Measurements from ENCODE around the gene CFAP43. TPM values are rescaled to one million over a fixed set of nuclear protein-coding genes. Genes with fewer than 3 reads are reported as not detected.

The CFAP43 gene
- total and polyA plus RNA-seq, 2 of the 8 experiments (the other 6 are each of a cell fraction or from before 2014, with no cell fraction given) = 0.11 to 0.27 TPM

DNA sequence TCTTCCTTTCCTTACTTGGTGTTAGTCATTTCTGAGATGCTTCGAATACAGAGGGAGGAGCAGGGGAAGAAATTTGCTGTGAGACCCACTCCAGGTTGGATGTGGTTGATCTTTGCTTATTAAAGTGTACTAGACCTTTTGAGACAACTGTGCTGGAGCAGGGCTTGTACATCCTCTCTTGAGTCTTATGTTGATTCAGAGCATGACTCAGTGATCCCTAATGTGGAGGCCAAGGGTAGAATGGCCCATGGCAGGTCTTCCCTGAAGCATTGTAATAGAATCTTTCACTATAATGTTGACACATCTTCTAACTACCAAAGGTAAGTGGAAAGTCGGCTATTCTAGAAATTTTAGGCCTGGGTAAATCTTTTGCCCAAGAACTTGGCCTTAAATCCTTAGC is 127.2 kb downstream of the CFAP43 start:
- Histone ChIP-seq H4K91ac (replicated peaks; ENCODE audit: insufficient read length, low read length) (no peak overlapping the region), H3K9ac (replicated peaks in 1 of 4; ENCODE audit: extremely low read depth in 1 of 4, low read depth in 3 of 4, low read length in 3 of 4) (no peak overlapping the region), H4K8ac (ENCODE audit: extremely low read depth, insufficient read depth, low read length) (no peak overlapping the region), H3K4ac (replicated peaks; ENCODE audit: insufficient read length, low read depth, low read length) (no peak overlapping the region), H3K4me1 (replicated peaks in 1 of 4; ENCODE audit: control insufficient read depth in 3 of 4, insufficient read depth in 4 of 4, low read length in 3 of 4) (peaks cover 0 to 2% (median 0%) of the 10 kb centered on the region in 4 experiments; a peak in 1 of 7 replicates), H3K27ac (ENCODE audit: low read depth, low read length) (no peak overlapping the region), H3K9me3 (ENCODE audit: insufficient read depth in 2 of 2, low read depth in 1 of 2, low read length in 1 of 2) (no peaks in the 10 kb centered on the region), H3K23ac (ENCODE audit: insufficient read length) (no peak overlapping the region), H2BK12ac (ENCODE audit: low read depth, low read length) (no peak overlapping the region), H3K79me2 (ENCODE audit: control insufficient read depth in 1 of 2, insufficient read depth in 2 of 2, low read length in 2 of 2) (no peaks in the 10 kb centered on the region), H3K23me2 (ENCODE audit: low read depth, low read length) (no peaks in the 10 kb centered on the region), H2BK5ac (ENCODE audit: low read depth, low read length) (no peak overlapping the region), H3K14ac (ENCODE audit: insufficient read length) (no peak overlapping the region), H3K36me3 (ENCODE audit: control insufficient read depth in 2 of 4, insufficient read depth in 4 of 4, low read length in 3 of 4) (no peaks in the 10 kb centered on the region), H2BK120ac (replicated peaks; ENCODE audit: low read depth, low read length) (no peak overlapping the region), H2BK20ac (ENCODE audit: low read length) (no peak overlapping the region), H2BK15ac (ENCODE audit: low read length) (no peak overlapping the region), H2AFZ (ENCODE audit: low read length) (no peak overlapping the region), H2AK5ac (ENCODE audit: low read depth, low read length) (no peak overlapping the region), H3K18ac (ENCODE audit: extremely low read depth, low read length) (no peak overlapping the region), H4K5ac (ENCODE audit: insufficient read length, low read depth, low read length) (no peak overlapping the region), H3K27me3 (replicated peaks in 1 of 4; ENCODE audit: control insufficient read depth in 3 of 4, extremely low read depth in 1 of 4, insufficient read depth in 3 of 4, low read length in 3 of 4) (no peaks in the 10 kb centered on the region), H3K4me2 (ENCODE audit: insufficient read depth in 1 of 2, low read depth in 2 of 2, low read length in 2 of 2) (no peak overlapping the region), H3K56ac (replicated peaks; ENCODE audit: insufficient read length, low read depth, low read length) (no peak overlapping the region), H3K79me1 (ENCODE audit: low read depth, low read length) (no peaks in the 10 kb centered on the region), H3K4me3 (ENCODE audit: extremely low read depth in 1 of 4, insufficient read depth in 2 of 4, low read depth in 3 of 4, low read length in 4 of 4) (no peak overlapping the region), H4K20me1 (replicated peaks in 1 of 2; ENCODE audit: control insufficient read depth in 1 of 2, insufficient read depth in 2 of 2, low read length in 2 of 2) (no peaks in the 10 kb centered on the region)
- ChIA-PET POLR2A (ENCODE audit: partially characterized antibody) (interaction anchor here (1.5 kb wide), 1 partner anchor 17 kb away, joined by 4 read pairs; the partner anchor contains the start of gene SFR1), CTCF (ENCODE audit: partially characterized antibody) (no interaction called here)
- FAIRE-seq (no peak), DNase-seq (ENCODE audit: low read depth in 1 of 2, low spot score in 2 of 2) (no peak)
- TF ChIP-seq GABPA (IDR thresholded peaks at IDR 0.05; ENCODE audit: borderline replicate concordance, insufficient read depth, low read length) = no peak
- no peak for TF ChIP-seq BRCA1 (IDR thresholded peaks at IDR 0.05; ENCODE audit: low read depth, low read length)
- no peak for TF ChIP-seq HDAC2 (IDR thresholded peaks at IDR 0.05; ENCODE audit: borderline replicate concordance in 1 of 2, low read depth in 2 of 2, low read length in 2 of 2)
- no peak for TF ChIP-seq SAP30 (IDR thresholded peaks at IDR 0.05; ENCODE audit: insufficient read depth, insufficient replicate concordance, low read length)
- no peak for TF ChIP-seq TBP (IDR thresholded peaks at IDR 0.05; ENCODE audit: low read depth, low read length)
- TF ChIP-seq GTF2F1 (IDR thresholded peaks at IDR 0.05; ENCODE audit: borderline replicate concordance, low read depth, low read length) = no peak
- no peak for TF ChIP-seq NRF1 (IDR thresholded peaks at IDR 0.05; ENCODE audit: low read depth, low read length)
- TF ChIP-seq TEAD4 (IDR thresholded peaks at IDR 0.05; ENCODE audit: low read depth, low read length) = no peak
- no peak for TF ChIP-seq RBBP5 (IDR thresholded peaks at IDR 0.05; ENCODE audit: borderline replicate concordance, low read depth, low read length)
- no peak for TF ChIP-seq POLR2A (IDR thresholded peaks at IDR 0.05; ENCODE audit: control extremely low read depth in 1 of 2, low read depth in 2 of 2, low read length in 2 of 2)
- TF ChIP-seq, protein P1, sequence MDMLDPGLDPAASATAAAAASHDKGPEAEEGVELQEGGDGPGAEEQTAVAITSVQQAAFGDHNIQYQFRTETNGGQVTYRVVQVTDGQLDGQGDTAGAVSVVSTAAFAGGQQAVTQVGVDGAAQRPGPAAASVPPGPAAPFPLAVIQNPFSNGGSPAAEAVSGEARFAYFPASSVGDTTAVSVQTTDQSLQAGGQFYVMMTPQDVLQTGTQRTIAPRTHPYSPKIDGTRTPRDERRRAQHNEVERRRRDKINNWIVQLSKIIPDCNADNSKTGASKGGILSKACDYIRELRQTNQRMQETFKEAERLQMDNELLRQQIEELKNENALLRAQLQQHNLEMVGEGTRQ (IDR thresholded peaks at IDR 0.05; ENCODE audit: low read length) = no peak
- TF ChIP-seq SIX5 (IDR thresholded peaks at IDR 0.05; ENCODE audit: low read depth, low read length) = no peak
- TF ChIP-seq SIRT6 (IDR thresholded peaks at IDR 0.05; ENCODE audit: low read length) = no peak
- 87% methylated on average over 2 of the region's 2 CpGs; no CpG with 5 or more reads in 1 of the 2 experiments for WGBS, 2 experiments (ENCODE audit: extremely low coverage in 1 of 2, insufficient coverage in 1 of 2, insufficient read length in 1 of 2, insufficient replicate concordance in 2 of 2, low coverage in 1 of 2, low lambda C conversion rate in 2 of 2, missing lambda C conversion rate in 1 of 2)

Measured in H1 (cell line).